H9 (cell line): ENCODE measurements around the gene FCHSD2. TPM values are rescaled to one million over a fixed set of nuclear protein-coding genes. Genes with fewer than 3 reads are reported as not detected.

Experiments used
- DNase-seq: peaks from one replicate; pipeline ENCODE4 v3.0.0-alpha.2; 2017
- H2AFZ ChIP-seq: one replicate; pipeline ENCODE4 v1.6.1; 2013; ENCODE audit warnings: mild to moderate bottlenecking, low read length, control low read depth, moderate library complexity
- H2AK5ac ChIP-seq: 2 replicates; pipeline ENCODE4 v1.6.1; 2013; ENCODE audit warnings: low read length, control low read depth, mixed read lengths; ENCODE audit not compliant: insufficient read length
- H2BK120ac ChIP-seq: one replicate; pipeline ENCODE4 v1.6.1; 2013; ENCODE audit warnings: low read depth, mild to moderate bottlenecking, low read length, control low read depth, inconsistent platforms; ENCODE audit not compliant: poor library complexity, severe bottlenecking
- H2BK12ac ChIP-seq: 2 replicates; pipeline ENCODE4 v1.6.1; 2013; ENCODE audit warnings: low read length, control low read depth, mixed read lengths, low read depth; ENCODE audit not compliant: insufficient read length
- H2BK15ac ChIP-seq: 2 replicates; pipeline ENCODE4 v1.6.1; 2013; ENCODE audit warnings: low read depth, low read length, control low read depth
- H2BK20ac ChIP-seq: one replicate; pipeline ENCODE4 v1.6.1; 2013; ENCODE audit warnings: low read depth, mild to moderate bottlenecking, low read length, control low read depth, inconsistent platforms; ENCODE audit not compliant: poor library complexity, severe bottlenecking
- H2BK5ac ChIP-seq: 2 replicates; pipeline ENCODE4 v1.6.1; 2013; ENCODE audit warnings: low read length, control low read depth, mixed read lengths; ENCODE audit not compliant: insufficient read length
- H3K14ac ChIP-seq: 2 replicates; pipeline ENCODE4 v1.6.1; 2013; ENCODE audit warnings: low read length, control low read depth; ENCODE audit not compliant: insufficient read depth
- H3K18ac ChIP-seq: 2 replicates; pipeline ENCODE4 v1.6.1; 2013; ENCODE audit warnings: low read depth, mild to moderate bottlenecking, mixed read lengths, low read length, control low read depth; ENCODE audit not compliant: insufficient read length
- H3K23ac ChIP-seq: 2 replicates; pipeline ENCODE4 v1.6.1; 2013; ENCODE audit warnings: low read length, control low read depth, mixed read lengths, low read depth; ENCODE audit not compliant: insufficient read length
- H3K23me2 ChIP-seq: 2 replicates; pipeline ENCODE4 v1.6.1; 2013; ENCODE audit warnings: low read depth, mild to moderate bottlenecking, mixed read lengths, low read length, control low read depth; ENCODE audit not compliant: insufficient read length, poor library complexity, severe bottlenecking
- H3K27ac ChIP-seq: 2 replicates; pipeline ENCODE4 v1.5.1; 2013; ENCODE audit warnings: low read length, control low read depth, mixed read lengths, low read depth; ENCODE audit not compliant: insufficient read length
- H3K27me3 ChIP-seq: 2 replicates; pipeline ENCODE4 v1.6.1; 2013; ENCODE audit warnings: low read length, control low read depth, inconsistent platforms; ENCODE audit not compliant: insufficient read depth
- H3K4ac ChIP-seq: 2 replicates; pipeline ENCODE4 v1.6.1; 2013; ENCODE audit warnings: low read depth, mild to moderate bottlenecking, control low read depth, inconsistent platforms, low read length, moderate library complexity
- H3K4me1 ChIP-seq: 2 replicates; pipeline ENCODE4 v1.6.1; 2013; ENCODE audit warnings: low read length, control low read depth, inconsistent platforms; ENCODE audit not compliant: insufficient read depth
- H3K4me2 ChIP-seq: 2 replicates; pipeline ENCODE4 v1.6.1; 2013; ENCODE audit warnings: low read length, control low read depth, mixed read lengths; ENCODE audit not compliant: insufficient read length, insufficient read depth
- H3K56ac ChIP-seq: 2 replicates; pipeline ENCODE4 v1.6.1; 2013; ENCODE audit warnings: low read depth, mild to moderate bottlenecking, mixed read lengths, low read length, control low read depth; ENCODE audit not compliant: insufficient read length
- H3K79me1 ChIP-seq: 2 replicates; pipeline ENCODE4 v1.6.1; 2013; ENCODE audit warnings: low read depth, mild to moderate bottlenecking, moderate library complexity, low read length, control low read depth, inconsistent platforms; ENCODE audit not compliant: insufficient read depth, poor library complexity, severe bottlenecking
- H3K79me2 ChIP-seq: 2 replicates; pipeline ENCODE4 v1.6.1; 2013; ENCODE audit warnings: low read length, control low read depth, inconsistent platforms; ENCODE audit not compliant: insufficient read depth
- H3K9ac ChIP-seq: 2 replicates; pipeline ENCODE4 v1.6.1; 2013; ENCODE audit warnings: low read length, control low read depth, mixed read lengths; ENCODE audit not compliant: insufficient read length; ENCODE audit errors: extremely low read depth
- H3K9me3 ChIP-seq: one replicate; pipeline ENCODE4 v1.6.1; 2013; ENCODE audit warnings: low read depth, low read length, inconsistent platforms; ENCODE audit not compliant: control insufficient read depth
- H3T11ph ChIP-seq: one replicate; pipeline ENCODE4 v1.6.1; 2013; ENCODE audit warnings: mild to moderate bottlenecking, low read length, control low read depth, inconsistent platforms
- H4K20me1 ChIP-seq: one replicate; pipeline ENCODE4 v1.6.1; 2013; ENCODE audit not compliant: control insufficient read depth, insufficient read length, insufficient read depth
- H4K5ac ChIP-seq: 2 replicates; pipeline ENCODE4 v1.6.1; 2013; ENCODE audit warnings: low read depth, mild to moderate bottlenecking, mixed read lengths, low read length, control low read depth; ENCODE audit not compliant: insufficient read length
- H4K8ac ChIP-seq: replicated peaks from 2 replicates; pipeline ENCODE4 v1.6.1; 2013; ENCODE audit warnings: low read length, control low read depth, mixed read lengths, low read depth; ENCODE audit not compliant: insufficient read length
- H4K91ac ChIP-seq: 2 replicates; pipeline ENCODE4 v1.6.1; 2013; ENCODE audit warnings: low read depth, mild to moderate bottlenecking, moderate library complexity, mixed read lengths, low read length, control low read depth; ENCODE audit not compliant: insufficient read length
- H3K27ac Mint-ChIP-seq, 3 experiments: 2 replicates in 2 of 3; 3 replicates in 1 of 3; pipeline ENCODE4 v1.8.0; 2020 to 2021; ENCODE audit warnings: mixed read lengths in 3 of 3, mild to moderate bottlenecking in 1 of 3, moderate library complexity in 1 of 3
- H3K27me3 Mint-ChIP-seq: 2 replicates; pipeline ENCODE4 v1.8.0; 2021; ENCODE audit warnings: low read depth, mild to moderate bottlenecking, moderate library complexity, mixed read lengths
- H3K36me3 Mint-ChIP-seq, 3 experiments: 2 replicates in 2 of 3; 3 replicates in 1 of 3; pipeline ENCODE4 v1.8.0; 2020 to 2021; ENCODE audit warnings: low read depth in 3 of 3, mixed read lengths in 3 of 3; ENCODE audit not compliant: insufficient read depth in 1 of 3
- H3K4me1 Mint-ChIP-seq, 2 experiments: 2 replicates each; pipeline ENCODE4 v1.8.0; 2020; ENCODE audit warnings: mixed read lengths in 2 of 2
- H3K4me3 Mint-ChIP-seq, 2 experiments: 2 replicates in 1 of 2; 3 replicates in 1 of 2; pipeline ENCODE4 v1.8.0; 2020 to 2021; ENCODE audit warnings: mild to moderate bottlenecking in 2 of 2, mixed read lengths in 2 of 2, moderate library complexity in 1 of 2
- H3K9me3 Mint-ChIP-seq, 2 experiments: 2 replicates in 1 of 2; 3 replicates in 1 of 2; pipeline ENCODE4 v1.8.0; 2020; ENCODE audit warnings: mild to moderate bottlenecking in 2 of 2, mixed read lengths in 2 of 2, moderate library complexity in 1 of 2
- CTCF ChIP-seq: fragments of 200-600 bp; sonication (generic); conservative IDR thresholded peaks from 3 replicates; pipeline ENCODE4 v1.8.0; 2021; ENCODE audit warnings: antibody characterized with exemption, mild to moderate bottlenecking
- WGBS: extraction: QIAGEN DNeasy Blood & Tissue Kit; methylation state at CpG from one replicate; pipeline ENCODE4 v1.1.7; 2013; ENCODE audit warnings: missing lambda C conversion rate, low lambda C conversion rate, mixed read lengths; ENCODE audit not compliant: insufficient read length; ENCODE audit errors: extremely low coverage; 5-methylcytosine and 5-hydroxymethylcytosine counted together
- total RNA-seq: library from RNA; stranded (reverse); gene quantifications from 2 replicates; pipeline ENCODE4 v1.2.1, GENCODE V29; 2021

The FCHSD2 gene
- total RNA-seq, 1 experiment from 2014 or later, result 17.8 TPM

GRCh38 chr11:72824811-72825505 is 317.2 kb downstream of the FCHSD2 start:
- Histone ChIP-seq H2AK5ac (no peak overlapping the region), H3K27ac (no peak overlapping the region), H2BK12ac (no peak overlapping the region), H3K9me3 (no peaks in the 10 kb centered on the region), H3K23me2 (peaks cover 13% of the 10 kb centered on the region), H4K8ac (no peak overlapping the region), H4K20me1 (no peaks in the 10 kb centered on the region), H3K4ac (no peak overlapping the region), H3K56ac (no peak overlapping the region), H3K27me3 (no peaks in the 10 kb centered on the region; the same call in 1 of the 2 replicates), H2BK5ac (no peak overlapping the region), H3K79me1 (no peaks in the 10 kb centered on the region), H2AFZ (no peak overlapping the region), H2BK120ac (no peak overlapping the region), H3K9ac (no peak overlapping the region), H3K18ac (no peak overlapping the region), H3K23ac (no peak overlapping the region), H2BK15ac (no peak overlapping the region), H3K14ac (no peak overlapping the region), H4K5ac (no peak overlapping the region), H3K4me2 (no peak overlapping the region), H3K79me2 (no peaks in the 10 kb centered on the region), H3T11ph (no peak overlapping the region), H2BK20ac (no peak overlapping the region), H4K91ac (no peak overlapping the region), H3K4me1 (peaks cover 2% of the 10 kb centered on the region; the same call in 1 of the 2 replicates)
- Mint-ChIP-seq H3K4me1 (peaks cover 6 to 12% of the 10 kb centered on the region in 2 experiments), H3K27me3 (peaks cover 23% of the 10 kb centered on the region), H3K9me3 (no peaks in the 10 kb centered on the region; a peak in 1 of 5 replicates), H3K4me3 (no peak overlapping the region), H3K27ac (peak overlapping the region in 1 of 3 experiments; percentile 25; a peak in 2 of 7 replicates), H3K36me3 (peaks cover 0 to 5% (median 5%) of the 10 kb centered on the region in 3 experiments; a peak in 3 of 7 replicates)
- DNase-seq, result no peak
- no peak for TF ChIP-seq CTCF
- WGBS, result no CpG with 5 or more reads among the region's 15 CpGs
